Astrocyte (in vitro differentiated cells and primary cell): ENCODE measurements around the gene SNX30.

ENCODE experiments used
- CTCF ChIP-seq: IDR thresholded peaks from 2 replicates; pipeline ENCODE4 v1.5.1; 2011; ENCODE audit warnings: low read depth, mild to moderate bottlenecking, inconsistent platforms, low read length, moderate library complexity; ENCODE audit not compliant: insufficient read depth
- EZH2 ChIP-seq: IDR thresholded peaks from 2 replicates; pipeline ENCODE4 v1.6.1; 2012; ENCODE audit warnings: mild to moderate bottlenecking, low read length, inconsistent platforms; ENCODE audit not compliant: insufficient read depth

- TF ChIP-seq CTCF: no peak
- no peak for TF ChIP-seq EZH2
Measured at GRCh38 chr9:112898872-112899311, 148.3 kb downstream of the SNX30 start.
